DND-41 (cell line): Measurements from ENCODE around the gene DDX46.
"Not testable (repeated sequence)": the region's sequence is repeated elsewhere in the genome, so short reads cannot be mapped to it uniquely, and the experiment has no call there.

Experiments
- ATAC-seq: fragments of 200-7000 bp; cut with Tn5 transposase; 3 replicates; pipeline ENCODE4 v1.9.1; 2021; ENCODE audit warnings: low read depth; ENCODE audit not compliant: insufficient read depth
- DNase-seq: peaks from one replicate; pipeline ENCODE4 v3.0.0-alpha.2; 2020
- H2AFZ ChIP-seq: 2 replicates; pipeline ENCODE4 v1.6.0; 2012; ENCODE audit warnings: low read depth, low read length
- H3K27ac ChIP-seq: 2 replicates; pipeline ENCODE4 v1.5.1; 2012; ENCODE audit warnings: low read length, inconsistent platforms
- H3K27me3 ChIP-seq: fragments of 200-600 bp; sonication (generic); 2 replicates; pipeline ENCODE4 v1.6.0; 2012; ENCODE audit warnings: low read length, mild to moderate bottlenecking, inconsistent platforms; ENCODE audit not compliant: insufficient read depth, poor library complexity
- H3K36me3 ChIP-seq: 2 replicates; pipeline ENCODE4 v1.5.1; 2012; ENCODE audit warnings: low read length, inconsistent platforms; ENCODE audit not compliant: insufficient read depth
- H3K4me1 ChIP-seq: 2 replicates; pipeline ENCODE4 v1.5.1; 2012; ENCODE audit warnings: mild to moderate bottlenecking, low read length; ENCODE audit not compliant: insufficient read depth
- H3K4me2 ChIP-seq: 2 replicates; pipeline ENCODE4 v1.6.0; 2012; ENCODE audit warnings: mild to moderate bottlenecking, moderate library complexity, low read length, inconsistent platforms; ENCODE audit not compliant: insufficient read depth
- H3K4me3 ChIP-seq, 2 experiments: fragments of 200-600 bp in 1 of 2; shearing (Covaris generic) in 1 of 2; 2 replicates each; pipeline ENCODE4 v1.5.1; 2012 to 2016; ENCODE audit warnings: inconsistent platforms in 2 of 2, low read length in 2 of 2, mild to moderate bottlenecking in 2 of 2, low read depth in 1 of 2, moderate library complexity in 1 of 2
- H3K79me2 ChIP-seq: 2 replicates; pipeline ENCODE4 v1.6.0; 2012; ENCODE audit warnings: low read length, inconsistent platforms; ENCODE audit not compliant: insufficient read depth
- H3K9ac ChIP-seq: 2 replicates; pipeline ENCODE4 v1.6.0; 2012; ENCODE audit warnings: low read depth, mild to moderate bottlenecking, inconsistent platforms, low read length, moderate library complexity
- H3K9me3 ChIP-seq: 2 replicates; pipeline ENCODE4 v1.5.1; 2012; ENCODE audit warnings: low read length, moderate library complexity, mild to moderate bottlenecking, inconsistent platforms; ENCODE audit not compliant: insufficient read depth, severe bottlenecking
- H4K20me1 ChIP-seq: 2 replicates; pipeline ENCODE4 v1.6.0; 2012; ENCODE audit warnings: low read length; ENCODE audit not compliant: insufficient read depth
- CTCF ChIP-seq: IDR thresholded peaks from 2 replicates; pipeline ENCODE4 v1.5.1; 2012; ENCODE audit warnings: borderline replicate concordance, low read length, moderate library complexity, mild to moderate bottlenecking; ENCODE audit not compliant: poor library complexity, severe bottlenecking; ENCODE audit errors: extremely low read depth
- EZH2 ChIP-seq: IDR thresholded peaks from 3 replicates; pipeline ENCODE4 v1.6.1; 2012; ENCODE audit warnings: borderline replicate concordance, low read depth, mild to moderate bottlenecking, moderate library complexity, low read length, inconsistent platforms; ENCODE audit not compliant: severe bottlenecking

Gene DDX46

GRCh38 chr5:134833340-134834032, 74.9 kb downstream of the DDX46 start:
- no peak overlapping the region for H3K4me2 ChIP-seq
- H3K4me1 ChIP-seq, result no peaks in the 10 kb centered on the region
- TF ChIP-seq CTCF (no peak), EZH2 (no peak)
- no peaks in the 10 kb centered on the region for H4K20me1 ChIP-seq
- H3K9ac ChIP-seq, result no peak overlapping the region
- no peak overlapping the region for H3K27ac ChIP-seq
- no peaks in the 10 kb centered on the region for H3K79me2 ChIP-seq
- H3K27me3 ChIP-seq, result no peaks in the 10 kb centered on the region
- no peak overlapping the region for H2AFZ ChIP-seq
- DNase-seq (no peak), ATAC-seq (no peak)
- no peaks in the 10 kb centered on the region for H3K9me3 ChIP-seq
- peaks cover 71% of the 10 kb centered on the region for H3K36me3 ChIP-seq
- no peak overlapping the region for H3K4me3 ChIP-seq

GRCh38 chr5:134835623-134836022, 77.0 kb downstream of the DDX46 start:
- H3K36me3 ChIP-seq, result peaks cover 77% of the 10 kb centered on the region
- H3K4me1 ChIP-seq, result no peaks in the 10 kb centered on the region
- TF ChIP-seq EZH2 (no peak), CTCF (no peak)
- no peaks in the 10 kb centered on the region for H3K9me3 ChIP-seq
- no peak overlapping the region for H3K27ac ChIP-seq
- no peaks in the 10 kb centered on the region for H3K79me2 ChIP-seq
- H3K4me3 ChIP-seq, result no peak overlapping the region
- H3K9ac ChIP-seq, result no peak overlapping the region
- H2AFZ ChIP-seq, result no peak overlapping the region
- ATAC-seq (no peak), DNase-seq (no peak)
- no peaks in the 10 kb centered on the region for H4K20me1 ChIP-seq
- H3K27me3 ChIP-seq, result no peaks in the 10 kb centered on the region
- H3K4me2 ChIP-seq, result no peak overlapping the region

- no peaks in the 10 kb centered on the region for H3K27me3 ChIP-seq
- H3K79me2 ChIP-seq, result no peaks in the 10 kb centered on the region
- peaks cover 73% of the 10 kb centered on the region for H3K36me3 ChIP-seq
- H3K4me1 ChIP-seq, result no peaks in the 10 kb centered on the region
- no peaks in the 10 kb centered on the region for H3K9me3 ChIP-seq
- no peak overlapping the region for H3K4me2 ChIP-seq
- DNase-seq (no peak), ATAC-seq (no peak)
- no peak for TF ChIP-seq CTCF
- no peak for TF ChIP-seq EZH2
- H2AFZ ChIP-seq, result no peak overlapping the region
- H4K20me1 ChIP-seq, result no peaks in the 10 kb centered on the region
- H3K9ac ChIP-seq, result no peak overlapping the region
- no peak overlapping the region for H3K4me3 ChIP-seq
- no peak overlapping the region for H3K27ac ChIP-seq
These were observed 79.1 kb downstream of the DDX46 start for GRCh38 chr5:134837530-134838181.

GRCh38 chr5:134838361-134838760, 79.8 kb downstream of the DDX46 start:
- H2AFZ ChIP-seq, H3K4me1 ChIP-seq, H3K27me3 ChIP-seq, H3K79me2 ChIP-seq, H3K4me2 ChIP-seq, H3K27ac ChIP-seq, DNase-seq, H4K20me1 ChIP-seq, ATAC-seq, H3K4me3 ChIP-seq, H3K9ac ChIP-seq, H3K9me3 ChIP-seq: not testable (repeated sequence)
- H3K36me3 ChIP-seq, result peaks cover 66% of the 10 kb centered on the region
